PC-9 (cell line): ENCODE results near the gene SLC25A11. TPM values are rescaled to one million over a fixed set of nuclear protein-coding genes. Genes with fewer than 3 reads are reported as not detected.

Experiments
- BruUV-seq: library from RNA; stranded (reverse); fragments of 400-500 nt; replicated peaks from 2 replicates; lab custom pipeline; 2021; lab: Mats Ljungman, UMichigan
- CTCF ChIA-PET: fragments of 300-600 bp; sonication (Branson Sonifier 250); formaldehyde crosslinking; loops from one replicate; lab custom pipeline; 2022; ENCODE audit warnings: antibody characterized with exemption; lab: Charles Lee
- POLR2A ChIA-PET: fragments of 300-600 bp; sonication (Branson Sonifier 250); formaldehyde crosslinking; loops from one replicate; lab custom pipeline; 2022; ENCODE audit warnings: antibody characterized with exemption; ENCODE audit not compliant: unreplicated experiment; lab: Charles Lee
- DNase-seq, 2 experiments: peaks; one replicate each; pipeline versions ENCODE4 v3.0.0 to v3.0.0-alpha.2; 2015 to 2022; ENCODE audit warnings: mixed read lengths in 1 of 2
- H2AFZ ChIP-seq: fragments of 200-600 bp; sonication (generic); 2 replicates; pipeline ENCODE4 v1.8.1; 2017; ENCODE audit warnings: antibody characterized with exemption
- H3F3A ChIP-seq: fragments of 200-600 bp; sonication (generic); 2 replicates; pipeline ENCODE4 v1.8.1; 2017; ENCODE audit warnings: antibody characterized with exemption, mild to moderate bottlenecking, low read depth; ENCODE audit not compliant: insufficient read depth
- H3K27ac ChIP-seq: fragments of 200-600 bp; sonication (generic); 2 replicates; pipeline ENCODE4 v1.6.1; 2016; ENCODE audit warnings: mixed run types
- H3K27me3 ChIP-seq: fragments of 200-600 bp; sonication (generic); 2 replicates; pipeline ENCODE4 v1.6.1; 2016; ENCODE audit warnings: low read depth, mixed run types; ENCODE audit not compliant: insufficient read depth
- H3K36me3 ChIP-seq: fragments of 200-600 bp; sonication (generic); 2 replicates; pipeline ENCODE4 v1.6.1; 2016; ENCODE audit warnings: low read depth, mixed run types
- H3K4me1 ChIP-seq: fragments of 200-600 bp; sonication (generic); replicated peaks from 2 replicates; pipeline ENCODE4 v1.6.1; 2016; ENCODE audit warnings: mixed run types; ENCODE audit not compliant: insufficient read depth
- H3K4me2 ChIP-seq: fragments of 200-600 bp; sonication (generic); 2 replicates; pipeline ENCODE4 v1.6.1; 2017; ENCODE audit warnings: mixed run types
- H3K4me3 ChIP-seq: fragments of 200-600 bp; sonication (generic); 2 replicates; pipeline ENCODE4 v1.6.1; 2016; ENCODE audit warnings: mixed run types
- H3K79me2 ChIP-seq: fragments of 200-600 bp; sonication (generic); 2 replicates; pipeline ENCODE4 v1.6.1; 2017; ENCODE audit warnings: low read depth, mixed run types
- H3K9me2 ChIP-seq: fragments of 200-600 bp; sonication (generic); 2 replicates; pipeline ENCODE4 v1.8.1; 2017; ENCODE audit warnings: mild to moderate bottlenecking; ENCODE audit not compliant: insufficient read depth
- H3K9me3 ChIP-seq: fragments of 200-600 bp; sonication (generic); 2 replicates; pipeline ENCODE4 v1.8.1; 2016; ENCODE audit warnings: low read depth; ENCODE audit not compliant: insufficient read depth
- H4K20me1 ChIP-seq: fragments of 200-600 bp; sonication (generic); 2 replicates; pipeline ENCODE4 v1.8.1; 2017; ENCODE audit not compliant: insufficient read depth
- EZH2 ChIP-seq: fragments of 200-600 bp; sonication (generic); IDR thresholded peaks from 2 replicates; pipeline ENCODE4 v1.8.0; 2017; ENCODE audit warnings: antibody characterized with exemption, low read depth
- intact Hi-C: fragments of 100-400 bp; cut with micrococcal nuclease; formaldehyde crosslinking; loops from one replicate; pipeline ENCODE4 v1.10.0; 2022; ENCODE audit not compliant: unreplicated experiment
- total RNA-seq: library from RNA; stranded (reverse); gene quantifications from 2 replicates; pipeline ENCODE4 v1.2.3, GENCODE V29; 2021
- TF ChIP-seq, protein P1 (sequence below): fragments of 200-600 bp; sonication (generic); conservative IDR thresholded peaks from 2 replicates; pipeline ENCODE4 v1.6.1; 2017; ENCODE audit warnings: mixed run types, antibody characterized with exemption, mild to moderate bottlenecking, moderate library complexity

The SLC25A11 gene
- total RNA-seq, 1 experiment from 2014 or later, result 56.2 TPM

GRCh38 chr17:4936436-4936835, 3.4 kb downstream of the SLC25A11 start:
- intact Hi-C loops, result no loop called here
- BruUV-seq, result no TSS peak

GRCh38 chr17:4935650-4936049, 4.2 kb downstream of the SLC25A11 start:
- TF ChIP-seq, protein P1, sequence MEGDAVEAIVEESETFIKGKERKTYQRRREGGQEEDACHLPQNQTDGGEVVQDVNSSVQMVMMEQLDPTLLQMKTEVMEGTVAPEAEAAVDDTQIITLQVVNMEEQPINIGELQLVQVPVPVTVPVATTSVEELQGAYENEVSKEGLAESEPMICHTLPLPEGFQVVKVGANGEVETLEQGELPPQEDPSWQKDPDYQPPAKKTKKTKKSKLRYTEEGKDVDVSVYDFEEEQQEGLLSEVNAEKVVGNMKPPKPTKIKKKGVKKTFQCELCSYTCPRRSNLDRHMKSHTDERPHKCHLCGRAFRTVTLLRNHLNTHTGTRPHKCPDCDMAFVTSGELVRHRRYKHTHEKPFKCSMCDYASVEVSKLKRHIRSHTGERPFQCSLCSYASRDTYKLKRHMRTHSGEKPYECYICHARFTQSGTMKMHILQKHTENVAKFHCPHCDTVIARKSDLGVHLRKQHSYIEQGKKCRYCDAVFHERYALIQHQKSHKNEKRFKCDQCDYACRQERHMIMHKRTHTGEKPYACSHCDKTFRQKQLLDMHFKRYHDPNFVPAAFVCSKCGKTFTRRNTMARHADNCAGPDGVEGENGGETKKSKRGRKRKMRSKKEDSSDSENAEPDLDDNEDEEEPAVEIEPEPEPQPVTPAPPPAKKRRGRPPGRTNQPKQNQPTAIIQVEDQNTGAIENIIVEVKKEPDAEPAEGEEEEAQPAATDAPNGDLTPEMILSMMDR, result no peak
- no peak for TF ChIP-seq EZH2
- no peaks in the 10 kb centered on the region for H3K9me2 ChIP-seq
- intact Hi-C loops, result no loop called here
- no peak for DNase-seq
- no peaks in the 10 kb centered on the region for H3K9me3 ChIP-seq
- no peak overlapping the region for H3K4me2 ChIP-seq
- H3K4me1 ChIP-seq, result peaks cover 21% of the 10 kb centered on the region
- peaks cover 29% of the 10 kb centered on the region for H3F3A ChIP-seq
- no peak overlapping the region for H3K4me3 ChIP-seq
- H3K27me3 ChIP-seq, result no peaks in the 10 kb centered on the region
- ChIA-PET POLR2A (no interaction called here), CTCF (no interaction called here)
- H2AFZ ChIP-seq, result no peak overlapping the region
- no peaks in the 10 kb centered on the region for H4K20me1 ChIP-seq
- BruUV-seq, result no TSS peak
- peaks cover 19% of the 10 kb centered on the region for H3K79me2 ChIP-seq
- H3K36me3 ChIP-seq, result peaks cover 5% of the 10 kb centered on the region; the same call in 1 of the 2 replicates
- H3K27ac ChIP-seq, result no peak overlapping the region

More at GRCh38 chr17:4936436-4936835, 3.4 kb downstream of the SLC25A11 start:
- peaks cover 37% of the 10 kb centered on the region for H3F3A ChIP-seq
- no peak overlapping the region for H3K27ac ChIP-seq
- H3K9me2 ChIP-seq, result no peaks in the 10 kb centered on the region
- H3K27me3 ChIP-seq, result no peaks in the 10 kb centered on the region
- ChIA-PET CTCF (interaction anchor here (0.8 kb wide), 1 partner anchor 12 kb away, joined by 4 read pairs; no protein-coding TSS in a partner anchor), POLR2A (no interaction called here)
- no peaks in the 10 kb centered on the region; the same call in 1 of the 2 replicates for H4K20me1 ChIP-seq
- H3K4me2 ChIP-seq, result no peak overlapping the region
- DNase-seq, result no peak
- H3K4me3 ChIP-seq, result no peak overlapping the region
- peaks cover 27% of the 10 kb centered on the region for H3K79me2 ChIP-seq
- H2AFZ ChIP-seq, result no peak overlapping the region
- no peaks in the 10 kb centered on the region for H3K9me3 ChIP-seq
- TF ChIP-seq, protein P1, result no peak
- no peak for TF ChIP-seq EZH2
- peaks cover 25% of the 10 kb centered on the region for H3K4me1 ChIP-seq
- H3K36me3 ChIP-seq, result peaks cover 5% of the 10 kb centered on the region; the same call in 1 of the 2 replicates

DNA sequence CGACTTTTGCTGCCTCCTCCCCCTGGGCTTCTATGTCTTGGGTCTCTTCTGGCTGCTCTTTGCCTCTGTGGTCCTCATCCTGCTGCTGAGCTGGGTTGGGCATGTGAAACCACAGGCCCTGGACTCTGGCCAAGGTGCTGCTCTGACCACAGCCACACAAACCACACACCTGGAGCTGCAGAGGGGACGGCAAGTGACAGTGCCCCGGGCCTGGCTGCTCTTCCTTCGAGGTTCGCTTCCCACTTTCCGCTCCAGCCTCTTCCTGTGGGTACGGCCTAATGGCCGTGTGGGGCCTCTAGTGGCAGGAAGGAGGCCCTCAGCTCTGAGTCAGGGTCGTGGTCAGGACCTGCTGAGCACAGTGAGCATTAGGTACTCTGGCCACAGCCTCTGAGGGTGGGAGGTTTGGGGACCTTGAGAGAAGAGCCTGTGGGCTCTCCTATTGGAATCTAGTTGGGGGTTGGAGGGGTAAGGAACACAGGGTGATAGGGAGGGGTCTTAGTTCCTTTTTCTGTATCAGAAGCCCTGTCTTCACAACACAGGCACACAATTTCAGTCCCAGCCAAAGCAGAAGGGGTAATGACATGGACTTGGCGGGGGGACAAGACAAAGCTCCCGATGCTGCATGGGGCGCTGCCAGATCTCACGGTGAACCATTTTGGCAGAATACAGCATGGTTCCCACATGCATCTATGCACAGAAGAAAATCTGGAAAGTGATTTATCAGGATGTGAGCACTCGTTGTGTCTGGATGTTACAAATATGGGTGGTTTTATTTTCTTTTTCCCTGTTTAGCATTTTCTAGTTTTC, 5.5 kb downstream of the SLC25A11 start:
- H3K27me3 ChIP-seq, result no peaks in the 10 kb centered on the region
- H3K27ac ChIP-seq, result no peak overlapping the region
- H3K9me3 ChIP-seq, result no peaks in the 10 kb centered on the region
- CTCF ChIA-PET, result interaction anchor here (0.6 to 0.9 kb wide), 4 partner anchors 15 to 444 kb away, joined by 3 to 4 read pairs (median 4); partner anchors contain the start of gene CHRNE
- H3F3A ChIP-seq, result peaks cover 22% of the 10 kb centered on the region
- no peak for TF ChIP-seq EZH2
- TF ChIP-seq, protein P1, result no peak; the same call in 1 of the 2 replicates
- peak; percentile 54 to 77 for DNase-seq
- intact Hi-C loops, result no loop called here
- no peaks in the 10 kb centered on the region for H4K20me1 ChIP-seq
- H3K4me1 ChIP-seq, result peaks cover 21% of the 10 kb centered on the region
- POLR2A ChIA-PET, result interaction anchor here (0.6 to 0.7 kb wide), 4 partner anchors 14 to 442 kb away, joined by 3 to 5 read pairs (median 4); partner anchors contain the start of gene PFN1
- H3K4me3 ChIP-seq, result no peak overlapping the region
- H3K9me2 ChIP-seq, result no peaks in the 10 kb centered on the region
- no TSS peak for BruUV-seq
- H3K79me2 ChIP-seq, result peaks cover 17% of the 10 kb centered on the region
- H3K4me2 ChIP-seq, result peak overlapping the region; percentile 28
- no peak overlapping the region for H2AFZ ChIP-seq
- H3K36me3 ChIP-seq, result peaks cover 5% of the 10 kb centered on the region; the same call in 1 of the 2 replicates
